GM12865 (cell line): ENCODE measurements around the gene TDRD12.

Experiments used
- DNase-seq: peaks from one replicate; pipeline ENCODE4 v3.0.0; 2010; ENCODE audit warnings: low read depth
- H3K4me3 ChIP-seq: 2 replicates; pipeline ENCODE4 v1.5.1; 2011; ENCODE audit warnings: mild to moderate bottlenecking, low read depth, low read length, control low read depth
- TF ChIP-seq, protein P1 (sequence below): IDR thresholded peaks from 2 replicates; pipeline ENCODE4 v1.5.1; 2011; ENCODE audit warnings: low read length, control low read depth, low read depth, inconsistent platforms; ENCODE audit not compliant: insufficient read depth; ENCODE audit errors: missing control alignments

Gene TDRD12

DNA sequence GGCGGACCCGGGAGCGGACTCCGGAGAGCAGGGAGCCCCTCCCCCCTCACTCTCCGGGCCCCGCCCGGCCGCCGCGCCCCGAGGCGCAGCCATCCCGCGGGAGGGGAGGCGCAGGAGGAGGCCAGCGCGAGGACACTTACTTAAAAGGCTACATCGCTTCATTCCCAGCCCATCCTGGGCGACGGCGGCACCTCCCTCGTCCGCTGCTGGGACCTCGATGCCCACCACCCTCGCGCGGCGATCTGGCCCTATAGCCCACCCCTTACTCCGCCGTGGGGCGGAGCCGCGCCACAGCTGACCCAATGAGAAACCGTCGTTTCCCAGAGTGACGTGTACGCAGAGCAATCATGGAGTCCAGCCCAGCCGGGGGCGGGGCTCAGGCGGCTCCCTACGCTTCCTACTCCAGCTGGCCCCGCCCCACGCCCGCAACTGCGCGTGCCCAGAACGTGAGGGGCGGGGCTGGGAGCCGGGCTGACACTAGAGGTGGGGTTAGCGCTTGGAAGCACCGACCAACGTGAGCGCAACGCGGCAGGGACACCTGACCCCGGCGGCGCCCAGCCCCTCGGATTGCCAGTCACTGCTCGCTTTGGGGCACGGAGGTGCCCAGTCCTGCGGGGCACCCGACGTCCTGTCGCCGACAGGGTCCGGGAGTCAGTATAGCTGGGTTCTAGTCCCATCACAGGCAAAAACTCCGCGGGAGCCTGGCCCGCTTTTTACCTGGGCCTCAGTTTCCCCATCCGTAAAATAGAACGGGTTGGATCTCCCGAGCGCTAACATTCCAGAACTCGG, 44.4 kb upstream of the TDRD12 start, which contains the start of gene ANKRD27:
Gene ANKRD27, minus strand, starts transcription at position 250 of the 789 bp plus-strand sequence. CDS start 16,165 bp downstream, outside the sequence.
- peak within 1 kb of the TSS; percentile 74 for H3K4me3 ChIP-seq
- TF ChIP-seq, protein P1, sequence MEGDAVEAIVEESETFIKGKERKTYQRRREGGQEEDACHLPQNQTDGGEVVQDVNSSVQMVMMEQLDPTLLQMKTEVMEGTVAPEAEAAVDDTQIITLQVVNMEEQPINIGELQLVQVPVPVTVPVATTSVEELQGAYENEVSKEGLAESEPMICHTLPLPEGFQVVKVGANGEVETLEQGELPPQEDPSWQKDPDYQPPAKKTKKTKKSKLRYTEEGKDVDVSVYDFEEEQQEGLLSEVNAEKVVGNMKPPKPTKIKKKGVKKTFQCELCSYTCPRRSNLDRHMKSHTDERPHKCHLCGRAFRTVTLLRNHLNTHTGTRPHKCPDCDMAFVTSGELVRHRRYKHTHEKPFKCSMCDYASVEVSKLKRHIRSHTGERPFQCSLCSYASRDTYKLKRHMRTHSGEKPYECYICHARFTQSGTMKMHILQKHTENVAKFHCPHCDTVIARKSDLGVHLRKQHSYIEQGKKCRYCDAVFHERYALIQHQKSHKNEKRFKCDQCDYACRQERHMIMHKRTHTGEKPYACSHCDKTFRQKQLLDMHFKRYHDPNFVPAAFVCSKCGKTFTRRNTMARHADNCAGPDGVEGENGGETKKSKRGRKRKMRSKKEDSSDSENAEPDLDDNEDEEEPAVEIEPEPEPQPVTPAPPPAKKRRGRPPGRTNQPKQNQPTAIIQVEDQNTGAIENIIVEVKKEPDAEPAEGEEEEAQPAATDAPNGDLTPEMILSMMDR: no peak
- DNase-seq: peak; percentile 99

DNA sequence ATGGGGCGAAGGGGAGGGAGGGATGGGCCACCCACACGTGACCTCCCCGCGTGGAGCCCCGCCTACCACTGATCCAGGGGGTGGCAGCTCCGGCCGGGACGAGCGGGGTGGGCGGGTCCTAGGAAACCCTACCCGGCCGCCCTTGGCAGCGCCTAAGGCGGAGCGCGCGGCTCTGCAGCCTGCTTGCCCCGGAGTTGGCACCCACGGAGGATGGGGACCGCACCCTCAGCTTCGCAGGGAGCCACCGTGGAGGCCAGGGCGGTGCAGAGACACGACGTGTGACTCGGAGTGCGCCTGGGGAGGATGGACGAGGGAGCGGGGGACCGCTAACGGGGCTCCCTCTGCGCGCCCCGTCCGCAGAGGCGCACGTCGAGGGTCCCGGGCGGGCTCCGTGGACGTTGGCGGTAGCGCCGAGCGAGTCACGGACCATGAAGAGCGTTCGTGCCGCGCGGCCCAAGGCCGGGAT, 43.8 kb upstream of the TDRD12 start, which contains the start of gene RGS9BP:
Gene RGS9BP, plus strand, starts transcription at position 129 of the 466 bp plus-strand sequence. CDS start 416 bp downstream, outside the sequence.
- peak within 1 kb of the TSS; percentile 74 for H3K4me3 ChIP-seq
- TF ChIP-seq, protein P1: no peak
- DNase-seq: peak; percentile 72

DNA sequence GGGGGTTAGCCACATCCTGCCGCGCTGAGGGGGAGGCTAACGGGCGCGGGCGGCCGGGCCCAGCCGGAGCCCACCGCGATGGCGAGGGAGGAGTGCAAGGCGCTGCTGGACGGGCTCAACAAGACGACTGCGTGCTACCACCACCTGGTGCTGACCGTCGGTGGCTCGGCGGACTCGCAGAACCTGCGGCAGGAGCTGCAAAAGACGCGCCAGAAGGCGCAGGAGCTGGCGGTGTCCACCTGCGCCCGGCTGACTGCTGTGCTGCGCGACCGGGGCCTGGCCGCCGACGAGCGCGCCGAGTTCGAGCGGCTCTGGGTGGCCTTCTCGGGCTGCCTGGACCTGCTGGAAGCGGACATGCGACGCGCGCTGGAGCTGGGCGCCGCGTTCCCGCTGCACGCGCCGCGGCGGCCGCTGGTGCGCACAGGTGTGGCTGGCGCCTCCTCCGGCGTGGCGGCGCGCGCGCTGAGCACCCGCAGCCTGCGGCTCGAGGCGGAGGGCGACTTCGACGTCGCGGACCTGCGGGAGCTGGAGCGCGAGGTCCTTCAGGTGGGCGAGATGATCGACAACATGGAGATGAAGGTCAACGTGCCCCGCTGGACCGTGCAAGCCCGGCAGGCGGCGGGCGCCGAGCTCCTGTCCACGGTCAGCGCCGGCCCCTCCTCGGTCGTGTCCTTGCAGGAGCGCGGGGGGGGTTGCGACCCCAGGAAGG, 43.2 kb upstream of the TDRD12 start:
- peak overlapping the region; percentile 74 for H3K4me3 ChIP-seq
- DNase-seq: no peak
- TF ChIP-seq, protein P1: no peak

DNA sequence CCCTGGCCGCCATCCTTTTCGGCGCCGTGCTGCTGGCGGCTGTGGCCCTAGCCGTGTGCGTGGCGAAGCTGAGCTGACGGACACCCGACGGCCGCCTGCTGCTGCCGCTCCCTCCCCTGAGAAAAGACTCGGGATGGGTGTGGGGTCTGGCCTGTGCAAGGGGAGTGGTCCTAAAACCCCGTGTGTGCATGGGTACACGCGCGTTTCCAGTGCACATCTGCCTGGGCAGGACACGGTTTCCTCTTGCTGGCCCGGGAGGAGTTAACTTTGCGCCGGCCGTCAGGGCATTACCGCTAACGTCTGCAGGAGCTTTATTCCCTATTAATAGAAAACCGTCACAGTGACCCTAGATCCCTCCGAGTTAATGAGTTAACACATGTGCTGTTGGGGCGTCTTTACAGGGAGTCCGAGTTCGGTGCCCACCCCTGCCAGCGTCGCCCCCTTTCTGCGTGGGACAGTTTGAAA, 42.6 kb upstream of the TDRD12 start:
- TF ChIP-seq, protein P1: no peak
- DNase-seq: no peak
- H3K4me3 ChIP-seq: no peak overlapping the region

DNA sequence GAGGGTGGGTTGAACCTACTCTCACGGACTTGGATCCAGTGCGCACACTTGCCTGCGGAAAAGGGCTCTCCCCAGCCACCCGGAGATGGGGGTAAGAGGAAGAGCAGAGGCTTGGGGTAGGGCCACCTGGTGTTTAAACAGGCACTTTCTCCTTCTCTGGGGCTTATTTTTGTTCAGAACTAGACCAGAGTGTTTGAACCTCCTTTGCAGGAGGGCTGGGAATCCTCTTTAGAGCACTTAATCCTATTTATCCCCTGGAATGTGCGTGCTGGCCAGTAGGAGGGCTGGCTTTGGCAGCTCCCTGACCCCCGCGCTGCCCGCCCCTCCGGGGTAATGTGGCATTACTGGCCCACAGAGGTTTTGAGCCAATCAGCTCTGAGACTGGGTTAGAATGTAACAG, 41.9 kb upstream of the TDRD12 start:
- TF ChIP-seq, protein P1: no peak
- DNase-seq: no peak
- H3K4me3 ChIP-seq: no peak overlapping the region

DNA sequence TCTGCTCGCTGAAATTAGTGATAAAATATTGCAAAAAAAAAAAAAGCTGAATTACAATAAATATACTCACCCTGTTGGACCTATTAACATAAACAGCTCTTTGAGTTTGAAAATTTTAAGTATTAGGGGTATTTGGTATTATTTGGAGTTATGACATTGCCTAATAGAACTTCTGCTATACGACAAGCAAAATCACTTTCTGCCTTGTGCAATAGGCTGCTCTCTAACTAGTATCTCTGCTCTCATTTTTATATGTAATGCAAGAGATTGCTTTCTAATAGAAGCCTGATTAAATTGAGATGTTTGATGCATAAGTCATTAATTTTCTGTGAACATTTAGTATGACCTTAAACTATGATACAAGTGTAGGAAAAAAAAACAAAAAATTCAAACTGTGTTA, 38.6 kb upstream of the TDRD12 start:
- H3K4me3 ChIP-seq: no peak overlapping the region
- DNase-seq: no peak
- TF ChIP-seq, protein P1: no peak
